GM12864 (cell line): Measurements from ENCODE around the gene MOGAT3.

Experiments
- DNase-seq: peaks from one replicate; pipeline ENCODE4 v3.0.0-alpha.2; 2011; ENCODE audit warnings: low read depth
- H3K4me3 ChIP-seq: 2 replicates; pipeline ENCODE4 v1.5.1; 2011; ENCODE audit warnings: mild to moderate bottlenecking, low read depth, low read length, control low read depth
- TF ChIP-seq, protein P1 (sequence below): IDR thresholded peaks from 2 replicates; pipeline ENCODE4 v1.5.1; 2011; ENCODE audit warnings: low read depth, mild to moderate bottlenecking, moderate library complexity, low read length, control low read depth, inconsistent platforms; ENCODE audit errors: missing control alignments

Gene MOGAT3

DNA sequence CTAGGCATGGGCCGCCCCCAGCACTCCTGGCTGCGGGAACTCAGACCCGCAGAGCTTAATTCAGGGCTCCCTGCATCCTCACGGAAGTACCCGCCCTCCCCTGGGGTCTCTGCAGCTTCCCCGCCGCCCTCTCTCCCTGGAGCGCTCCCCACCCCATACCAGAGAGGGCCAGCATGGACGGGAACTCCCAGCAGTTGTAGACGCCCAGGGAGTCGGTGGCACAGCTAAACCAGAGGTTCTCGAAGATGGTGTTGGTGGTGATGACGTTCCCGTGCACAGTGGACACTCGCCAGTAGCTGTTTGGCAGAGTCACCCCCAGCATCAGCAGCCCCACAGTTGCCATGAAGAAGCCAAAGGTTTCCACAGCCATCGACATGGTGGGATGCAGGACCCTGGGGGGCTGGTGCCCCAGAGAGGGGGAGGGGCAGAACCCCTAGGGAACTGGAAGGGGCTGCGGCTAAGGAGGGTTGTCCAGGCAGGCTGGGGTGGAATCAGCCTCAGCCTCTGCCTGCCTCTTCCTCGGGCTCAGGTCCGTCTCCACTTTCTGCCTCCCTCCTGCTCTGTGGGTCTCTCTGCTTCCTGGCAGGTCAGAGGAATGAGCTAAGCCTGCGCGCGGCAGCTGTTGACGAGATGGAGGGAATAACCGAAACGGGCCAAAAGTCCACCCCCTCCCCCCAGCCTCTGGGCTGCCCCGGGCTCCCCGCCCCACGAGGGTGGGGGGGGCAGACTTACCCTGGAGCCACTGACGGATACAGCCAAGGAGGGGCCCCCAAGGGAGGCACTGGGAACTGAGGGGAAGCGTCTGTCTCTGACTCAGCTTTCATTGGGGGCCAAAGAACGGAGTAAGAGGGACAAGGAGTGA is 36.6 kb upstream of the MOGAT3 start, which contains the start of gene CLDN15:
Gene CLDN15 (minus strand): TSS at position 597 of the 862 bp plus-strand sequence. CDS start 221 bp downstream, at position 376.
- H3K4me3 ChIP-seq, result no peak within 1 kb of the TSS
- DNase-seq, result no peak
- TF ChIP-seq, protein P1, sequence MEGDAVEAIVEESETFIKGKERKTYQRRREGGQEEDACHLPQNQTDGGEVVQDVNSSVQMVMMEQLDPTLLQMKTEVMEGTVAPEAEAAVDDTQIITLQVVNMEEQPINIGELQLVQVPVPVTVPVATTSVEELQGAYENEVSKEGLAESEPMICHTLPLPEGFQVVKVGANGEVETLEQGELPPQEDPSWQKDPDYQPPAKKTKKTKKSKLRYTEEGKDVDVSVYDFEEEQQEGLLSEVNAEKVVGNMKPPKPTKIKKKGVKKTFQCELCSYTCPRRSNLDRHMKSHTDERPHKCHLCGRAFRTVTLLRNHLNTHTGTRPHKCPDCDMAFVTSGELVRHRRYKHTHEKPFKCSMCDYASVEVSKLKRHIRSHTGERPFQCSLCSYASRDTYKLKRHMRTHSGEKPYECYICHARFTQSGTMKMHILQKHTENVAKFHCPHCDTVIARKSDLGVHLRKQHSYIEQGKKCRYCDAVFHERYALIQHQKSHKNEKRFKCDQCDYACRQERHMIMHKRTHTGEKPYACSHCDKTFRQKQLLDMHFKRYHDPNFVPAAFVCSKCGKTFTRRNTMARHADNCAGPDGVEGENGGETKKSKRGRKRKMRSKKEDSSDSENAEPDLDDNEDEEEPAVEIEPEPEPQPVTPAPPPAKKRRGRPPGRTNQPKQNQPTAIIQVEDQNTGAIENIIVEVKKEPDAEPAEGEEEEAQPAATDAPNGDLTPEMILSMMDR, result no peak

DNA sequence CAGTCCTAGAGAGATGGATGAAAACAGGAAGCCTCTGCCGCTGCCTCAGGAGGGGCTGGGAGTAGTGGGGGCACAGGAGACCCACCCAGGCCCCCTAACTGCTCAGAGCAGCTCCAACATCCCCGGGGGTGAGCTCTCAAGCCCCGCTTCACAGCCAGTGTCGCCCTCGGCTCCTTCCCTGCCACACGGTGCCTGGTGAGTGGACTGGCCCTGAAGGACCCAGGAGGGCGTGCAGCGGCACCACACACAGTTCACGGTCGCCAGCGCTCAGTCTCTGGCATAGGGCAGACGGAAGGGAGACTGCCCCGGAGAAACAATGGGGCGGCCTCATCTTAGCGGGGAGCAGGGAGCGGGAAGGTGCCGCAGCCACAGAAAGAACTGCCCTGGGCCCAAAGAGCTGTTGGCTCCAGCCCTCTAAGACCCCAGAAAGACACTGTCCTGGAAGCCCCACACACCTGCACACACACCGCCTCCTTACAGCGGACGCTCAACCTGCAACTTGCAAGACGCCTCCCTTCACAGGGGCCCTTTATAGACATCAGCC is 35.5 kb upstream of the MOGAT3 start:
- H3K4me3 ChIP-seq, result no peak overlapping the region
- DNase-seq, result no peak
- TF ChIP-seq, protein P1, result no peak

DNA sequence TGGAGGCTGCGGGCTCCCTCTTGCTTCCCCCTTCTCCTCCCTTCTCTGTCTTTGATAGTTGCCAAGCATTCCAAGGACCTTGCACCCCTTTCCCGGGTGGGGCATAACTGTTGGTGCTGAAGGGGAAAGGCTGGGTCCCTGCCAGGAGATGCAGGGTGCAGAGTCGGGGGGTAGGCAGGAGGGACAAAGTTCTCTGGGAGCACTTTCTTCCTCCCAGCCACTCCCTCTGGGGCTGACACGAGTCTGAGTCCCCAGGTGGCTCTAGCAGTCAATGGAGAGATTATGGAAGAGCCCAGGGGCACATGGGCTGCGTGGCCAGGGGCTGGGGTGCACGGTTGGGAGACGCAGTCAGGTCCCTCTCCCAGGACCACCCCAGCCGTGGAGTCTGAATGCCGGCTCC is 34.7 kb upstream of the MOGAT3 start:
- no peak overlapping the region for H3K4me3 ChIP-seq
- DNase-seq, result no peak
- TF ChIP-seq, protein P1, result no peak

DNA sequence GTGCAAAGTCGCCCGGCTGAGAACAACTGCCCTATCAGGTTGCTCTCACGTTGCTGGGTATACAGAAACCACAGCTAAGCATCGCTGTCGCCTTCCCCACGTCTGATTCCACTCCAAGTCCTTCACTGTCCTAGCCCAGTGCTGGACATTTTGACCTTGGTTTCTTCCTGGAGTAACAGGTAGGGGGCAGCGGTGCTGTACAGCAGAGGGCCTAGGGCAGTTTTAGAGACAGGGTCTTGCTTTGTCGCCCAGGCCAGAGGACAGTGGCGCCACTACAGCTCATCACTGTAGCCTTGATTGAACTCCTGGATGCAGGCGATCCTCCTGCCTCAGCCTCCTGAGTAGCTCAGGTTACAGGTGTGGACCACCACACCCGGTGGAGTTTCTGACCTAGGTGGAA is 34.2 kb upstream of the MOGAT3 start:
- DNase-seq, result no peak
- TF ChIP-seq, protein P1, result peak; percentile 25
- no peak overlapping the region for H3K4me3 ChIP-seq

DNA sequence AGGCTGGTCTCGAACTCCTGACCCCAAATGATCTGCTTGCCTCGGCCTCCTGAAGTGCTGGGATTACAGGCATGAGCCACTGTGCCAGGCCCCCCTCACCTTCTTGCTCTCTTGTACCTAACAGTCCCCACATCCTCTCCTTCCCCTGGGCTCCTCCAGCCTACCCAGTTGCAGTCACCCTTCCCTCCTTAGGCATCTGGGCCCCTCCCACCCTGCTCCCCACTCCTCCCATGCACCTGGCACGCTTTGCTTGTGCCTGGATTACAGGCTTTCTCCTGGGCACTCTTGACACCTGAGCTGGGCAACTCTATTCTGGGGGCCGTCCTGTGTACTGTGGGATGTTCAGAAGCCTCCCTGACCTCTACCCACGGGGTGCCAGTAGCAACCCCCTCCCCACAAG is 33.8 kb upstream of the MOGAT3 start:
- TF ChIP-seq, protein P1, result no peak
- no peak overlapping the region for H3K4me3 ChIP-seq
- no peak for DNase-seq

DNA sequence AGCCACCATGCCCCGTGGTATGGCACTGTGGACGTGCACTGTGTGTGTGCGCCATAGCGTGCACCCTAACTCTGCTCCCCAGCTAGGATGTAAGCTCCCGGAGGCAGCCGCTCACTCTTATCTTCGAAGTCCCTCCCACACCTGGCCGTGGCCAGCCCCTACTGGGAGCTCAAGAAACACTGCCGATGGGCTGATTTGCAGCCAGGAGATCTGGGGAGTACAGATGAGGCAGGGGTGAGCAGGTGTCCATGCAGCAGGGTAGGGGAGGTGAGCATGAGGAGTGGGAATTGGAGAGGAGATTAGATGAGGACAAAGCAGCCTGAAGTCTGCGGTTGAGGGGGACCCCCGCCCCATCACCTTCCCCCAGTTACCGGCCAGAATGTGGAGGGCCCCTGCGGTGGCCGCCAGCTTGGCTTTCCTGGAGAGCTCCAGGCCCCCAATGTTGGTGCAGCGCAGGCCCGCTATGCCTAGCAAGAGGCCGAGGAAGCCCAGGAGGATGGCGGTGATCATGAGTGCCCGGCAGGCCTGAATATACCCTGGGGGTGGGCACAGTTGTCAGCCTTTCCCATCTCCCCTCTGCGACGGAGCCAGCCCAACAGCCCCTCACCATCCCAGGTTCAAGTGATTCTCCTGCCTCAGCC is 33.2 kb upstream of the MOGAT3 start:
- DNase-seq, result no peak
- TF ChIP-seq, protein P1, result no peak
- no peak overlapping the region for H3K4me3 ChIP-seq
